Activated CD4-positive, alpha-beta T cell treated with anti-CD3 and anti-CD28 coated beads, Interleukin-2, amount 50 U/mL, for 48 hours (primary cell): ENCODE data around the gene STBD1.
A peak's percentile ranks its signal among the peaks of the same experiment; 100 is the strongest.
"Not testable (repeated sequence)": the region's sequence is repeated elsewhere in the genome, so short reads cannot be mapped to it uniquely, and the experiment has no call there.

Experiments
- DNase-seq, 2 experiments: peaks; one replicate each; pipeline ENCODE4 v3.0.0-alpha.2; 2020

STBD1 gene

DNA sequence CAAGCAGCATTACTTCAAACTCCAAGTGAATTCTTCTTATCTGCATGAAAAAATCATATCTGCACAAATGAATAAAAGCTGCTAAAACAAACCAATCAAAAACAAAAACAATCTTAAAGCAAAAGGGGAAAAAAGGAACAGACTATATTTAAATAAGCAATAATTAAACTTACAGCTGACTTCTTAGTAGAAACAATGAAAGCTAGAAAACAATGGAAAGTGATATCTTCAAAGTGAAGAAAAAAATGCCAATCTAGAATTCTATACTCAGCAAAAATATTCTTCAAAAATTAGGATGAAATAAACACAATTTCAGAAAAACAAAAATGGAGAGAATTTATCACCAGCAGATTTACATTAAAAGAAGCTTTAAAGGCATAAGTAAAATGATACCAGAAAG is 20.0 kb downstream of the STBD1 start:
- DNase-seq = no peak

DNA sequence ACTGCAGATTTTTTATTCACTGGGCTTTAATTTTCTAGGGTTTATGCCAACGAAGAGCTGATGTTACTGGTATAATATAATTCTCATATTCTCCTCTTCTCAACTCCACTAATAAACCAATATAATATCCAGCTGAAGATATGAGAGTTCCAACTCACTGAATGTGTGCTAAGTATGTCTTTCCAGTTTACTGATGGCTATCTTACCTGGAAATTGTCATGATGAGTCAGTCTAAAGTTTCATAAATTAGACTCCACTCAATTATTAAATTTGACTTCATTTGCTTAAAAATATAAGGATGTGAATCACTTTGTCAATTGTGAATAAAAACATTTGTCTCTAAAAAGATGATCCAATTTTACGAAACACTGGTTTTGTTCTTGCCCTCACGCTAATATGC is 28.4 kb downstream of the STBD1 start:
- DNase-seq = no peak

DNA sequence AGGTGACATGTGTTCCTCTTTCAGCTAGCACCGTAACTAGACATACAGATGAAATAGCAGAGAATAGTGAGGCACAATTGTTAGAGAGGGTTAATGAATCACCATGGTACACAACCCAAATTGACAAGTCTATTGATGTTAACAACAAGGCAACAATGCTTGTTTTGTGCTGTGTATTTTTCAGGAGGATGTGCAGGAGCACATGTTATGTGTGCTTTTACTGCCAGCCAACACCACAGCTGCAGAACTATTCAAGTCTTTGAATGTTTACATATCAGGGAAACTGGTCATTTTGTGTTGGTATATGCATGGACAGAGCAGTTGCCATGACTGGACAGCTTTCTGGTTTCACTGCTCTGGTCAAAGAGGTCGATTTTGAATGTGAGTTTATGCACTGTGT is 32.8 kb downstream of the STBD1 start:
- no peak for DNase-seq

- DNase-seq = no peak
Measured at GRCh38 chr4:76341063-76341462, 34.5 kb downstream of the STBD1 start.

DNA sequence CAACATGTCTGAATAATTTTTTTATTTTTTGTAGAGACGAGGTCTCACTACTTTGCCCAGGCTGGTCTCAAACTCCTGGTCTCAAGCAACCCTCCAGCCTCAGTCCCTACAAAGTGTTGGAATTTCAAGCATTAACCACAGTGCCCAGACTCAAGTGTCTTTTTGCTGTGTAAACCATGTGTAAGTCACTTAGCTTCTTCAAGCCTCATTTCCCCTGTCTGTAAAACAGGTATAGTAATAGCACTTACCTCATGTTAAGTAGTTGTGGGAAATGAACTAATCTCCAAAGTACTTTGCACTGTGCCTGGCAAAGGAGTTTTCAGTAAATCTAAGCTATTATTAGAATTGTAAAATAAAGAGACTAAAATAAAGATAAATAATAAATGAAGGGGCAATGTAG is 35.7 kb downstream of the STBD1 start:
- DNase-seq = no peak

GRCh38 chr4:76342803-76343202 is 36.3 kb downstream of the STBD1 start:
- DNase-seq = no peak

GRCh38 chr4:76354517-76355473 is 48.3 kb downstream of the STBD1 start:
- DNase-seq = peak; percentile 4 to 28

DNA sequence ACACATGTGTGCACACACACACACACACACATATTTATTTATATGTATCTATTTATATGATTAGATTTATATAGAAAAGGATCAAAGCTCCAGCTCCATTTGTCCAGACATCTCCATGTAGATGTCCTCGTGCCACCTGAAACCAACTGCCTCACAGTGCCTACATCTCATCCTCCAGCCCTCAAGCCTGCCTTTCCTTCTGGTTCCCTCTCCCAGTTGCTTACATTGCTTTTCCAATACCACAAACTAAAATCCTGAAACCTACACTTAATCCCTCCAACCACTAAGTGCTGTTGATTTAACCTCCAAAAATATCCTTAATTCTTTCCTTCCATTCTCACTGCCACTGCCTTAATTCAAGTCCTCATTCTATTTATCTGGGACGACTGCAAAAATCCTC is 51.4 kb downstream of the STBD1 start:
- DNase-seq = no peak

GRCh38 chr4:76359881-76360466 is 53.4 kb downstream of the STBD1 start:
- DNase-seq = not testable (repeated sequence)
